Measurements from ENCODE around the gene KCNQ1. TPM values are rescaled to one million over a fixed set of nuclear protein-coding genes. Genes with fewer than 3 reads are reported as not detected.

KCNQ1 gene
- total RNA-seq, 3 donors from 2014 or later (not counting 1 experiment from before 2014, with no cell fraction given): 1.9 to 7.8 (median 3.3) TPM

DNA sequence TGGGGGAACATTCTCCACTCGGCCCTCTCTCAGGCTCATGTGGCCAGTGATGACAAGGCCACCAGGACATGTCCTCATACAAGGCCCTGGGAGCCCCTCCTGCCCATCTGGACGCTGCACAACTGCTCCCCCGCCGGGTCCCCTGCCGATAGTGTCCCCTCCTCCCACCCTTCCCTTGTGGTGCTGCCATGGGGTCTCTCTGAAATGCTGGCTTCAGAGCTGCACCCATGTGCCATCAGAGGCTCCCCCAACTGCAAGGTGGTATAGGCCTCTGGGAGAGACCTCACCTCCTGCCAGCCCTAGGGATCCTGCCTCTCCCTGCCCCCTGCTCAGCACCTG is 142.0 kb downstream of the KCNQ1 start:
- Histone ChIP-seq H3K36me3 (ENCODE audit: control insufficient read depth, insufficient read depth, low read length) (no peaks in the 10 kb centered on the region), H3K27ac (ENCODE audit: low read length) (no peak overlapping the region), H3K9me3 (ENCODE audit: control insufficient read depth, insufficient read depth, low read length) (no peaks in the 10 kb centered on the region), H3K4me1 (ENCODE audit: control insufficient read depth, insufficient read depth, low read length) (no peaks in the 10 kb centered on the region), H3K4me3 (ENCODE audit: low read length) (no peak overlapping the region), H3K27me3 (ENCODE audit: control insufficient read depth, insufficient read depth, low read length) (no peaks in the 10 kb centered on the region)
- 79% methylated on average over 5 of the region's 5 CpGs for WGBS (ENCODE audit: insufficient coverage)
- no peaks in the 10 kb centered on the region for H3K27me3 Mint-ChIP-seq (ENCODE audit: low read depth in 2 of 2)
- no peak overlapping the region for H3K4me3 Mint-ChIP-seq
- TF ChIP-seq, protein P1, sequence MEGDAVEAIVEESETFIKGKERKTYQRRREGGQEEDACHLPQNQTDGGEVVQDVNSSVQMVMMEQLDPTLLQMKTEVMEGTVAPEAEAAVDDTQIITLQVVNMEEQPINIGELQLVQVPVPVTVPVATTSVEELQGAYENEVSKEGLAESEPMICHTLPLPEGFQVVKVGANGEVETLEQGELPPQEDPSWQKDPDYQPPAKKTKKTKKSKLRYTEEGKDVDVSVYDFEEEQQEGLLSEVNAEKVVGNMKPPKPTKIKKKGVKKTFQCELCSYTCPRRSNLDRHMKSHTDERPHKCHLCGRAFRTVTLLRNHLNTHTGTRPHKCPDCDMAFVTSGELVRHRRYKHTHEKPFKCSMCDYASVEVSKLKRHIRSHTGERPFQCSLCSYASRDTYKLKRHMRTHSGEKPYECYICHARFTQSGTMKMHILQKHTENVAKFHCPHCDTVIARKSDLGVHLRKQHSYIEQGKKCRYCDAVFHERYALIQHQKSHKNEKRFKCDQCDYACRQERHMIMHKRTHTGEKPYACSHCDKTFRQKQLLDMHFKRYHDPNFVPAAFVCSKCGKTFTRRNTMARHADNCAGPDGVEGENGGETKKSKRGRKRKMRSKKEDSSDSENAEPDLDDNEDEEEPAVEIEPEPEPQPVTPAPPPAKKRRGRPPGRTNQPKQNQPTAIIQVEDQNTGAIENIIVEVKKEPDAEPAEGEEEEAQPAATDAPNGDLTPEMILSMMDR (IDR thresholded peaks at IDR 0.05): no peak
- intact Hi-C loops (cut with micrococcal nuclease): no loop called here
- H3K36me3 Mint-ChIP-seq: no peaks in the 10 kb centered on the region
- H3K4me1 Mint-ChIP-seq: no peaks in the 10 kb centered on the region
- ATAC-seq (no peak), DNase-seq (no peak)
- H3K9me3 Mint-ChIP-seq: no peaks in the 10 kb centered on the region
- no peak overlapping the region for H3K27ac Mint-ChIP-seq

DNA sequence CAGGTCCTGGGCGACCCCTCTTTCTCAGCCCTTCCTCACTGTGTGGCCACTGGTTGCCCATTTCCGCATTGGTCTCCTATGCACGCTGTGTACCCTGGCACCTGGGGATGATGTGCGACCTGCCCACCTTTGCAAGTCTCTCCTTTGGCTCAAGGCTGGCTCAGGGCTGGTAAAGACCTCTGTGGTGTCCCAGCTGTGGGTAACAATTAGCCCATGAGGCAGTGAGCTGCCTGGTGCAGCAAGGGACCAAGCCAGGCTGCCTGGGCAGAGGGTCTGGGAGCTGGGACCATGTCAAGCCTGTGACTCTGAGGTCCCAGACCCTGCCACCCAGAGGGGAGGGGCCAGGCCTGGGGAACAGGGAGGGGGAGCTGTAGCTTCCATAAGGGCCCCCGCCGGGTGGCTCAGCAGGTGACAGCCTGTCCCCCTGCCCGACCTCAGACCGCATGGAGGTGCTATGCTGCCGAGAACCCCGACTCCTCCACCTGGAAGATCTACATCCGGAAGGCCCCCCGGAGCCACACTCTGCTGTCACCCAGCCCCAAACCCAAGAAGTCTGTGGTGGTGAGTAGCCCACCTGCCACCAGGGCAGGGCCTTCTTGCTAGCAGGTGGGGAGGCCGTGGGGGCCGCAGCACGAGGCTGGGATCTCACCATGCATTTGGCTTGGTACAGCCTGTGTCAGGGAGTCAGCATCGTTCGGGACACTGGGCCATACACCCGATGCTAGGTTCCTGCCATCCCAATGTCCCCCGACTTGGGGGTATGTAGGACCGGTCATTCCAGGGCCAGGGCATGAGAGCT is 142.5 kb downstream of the KCNQ1 start:
- intact Hi-C loops (cut with micrococcal nuclease): no loop called here
- no peaks in the 10 kb centered on the region for H3K27me3 ChIP-seq (ENCODE audit: control insufficient read depth, insufficient read depth, low read length)
- H3K4me3 ChIP-seq (ENCODE audit: low read length): no peak overlapping the region
- H3K27ac ChIP-seq (ENCODE audit: low read length): no peak overlapping the region
- Mint-ChIP-seq H3K27ac (no peak overlapping the region), H3K4me1 (no peaks in the 10 kb centered on the region), H3K4me3 (no peak overlapping the region), H3K36me3 (no peaks in the 10 kb centered on the region), H3K27me3 (ENCODE audit: low read depth in 2 of 2) (no peaks in the 10 kb centered on the region), H3K9me3 (no peaks in the 10 kb centered on the region)
- ATAC-seq: no peak
- TF ChIP-seq, protein P1 (IDR thresholded peaks at IDR 0.05): no peak
- WGBS (ENCODE audit: insufficient coverage): 91% methylated on average over 20 of the region's 20 CpGs
- H3K4me1 ChIP-seq (ENCODE audit: control insufficient read depth, insufficient read depth, low read length): no peaks in the 10 kb centered on the region
- no peaks in the 10 kb centered on the region for H3K36me3 ChIP-seq (ENCODE audit: control insufficient read depth, insufficient read depth, low read length)
- H3K9me3 ChIP-seq (ENCODE audit: control insufficient read depth, insufficient read depth, low read length): no peaks in the 10 kb centered on the region
- peak in 1 of 2 donors; percentile 13 for DNase-seq

DNA sequence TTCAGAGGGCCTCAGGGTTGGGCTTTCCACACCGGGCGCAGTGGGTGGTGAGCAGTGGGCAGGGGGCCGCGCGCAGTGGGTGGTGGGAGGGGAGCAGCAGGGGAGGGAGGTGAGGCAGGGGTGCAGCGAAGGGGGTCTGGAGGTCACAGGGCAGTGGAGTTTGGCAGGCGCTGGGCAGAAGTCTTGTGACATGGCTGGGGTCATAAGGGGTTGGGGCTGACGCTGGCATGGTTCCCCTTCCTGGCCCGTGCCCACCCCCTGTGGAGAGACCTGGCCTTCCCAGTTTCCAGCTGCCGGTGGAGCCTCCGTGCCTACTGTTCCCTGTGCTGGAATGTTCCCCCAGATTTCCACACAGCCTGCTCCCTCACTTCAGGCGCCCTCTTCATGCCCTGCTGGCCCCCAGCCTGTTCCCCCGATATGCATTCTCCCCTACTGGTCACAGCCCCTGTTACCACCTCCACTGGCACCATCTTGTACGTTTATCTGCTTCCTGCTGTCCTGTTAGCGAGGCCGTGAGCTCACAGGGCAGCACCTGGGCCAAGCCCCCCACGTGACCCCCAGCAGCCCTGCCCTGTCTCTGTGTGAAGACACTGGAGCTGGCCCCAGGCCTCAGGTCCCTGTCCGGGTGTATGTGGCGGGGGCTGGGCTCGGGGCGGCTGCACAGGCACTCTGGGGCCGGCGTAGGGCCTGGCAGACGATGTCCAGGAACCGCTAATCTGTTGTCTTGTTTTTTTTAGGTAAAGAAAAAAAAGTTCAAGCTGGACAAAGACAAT is 143.4 kb downstream of the KCNQ1 start:
- Mint-ChIP-seq H3K4me1 (no peaks in the 10 kb centered on the region), H3K36me3 (no peaks in the 10 kb centered on the region), H3K27ac (no peak overlapping the region), H3K9me3 (no peaks in the 10 kb centered on the region), H3K4me3 (no peak overlapping the region), H3K27me3 (ENCODE audit: low read depth in 2 of 2) (no peaks in the 10 kb centered on the region)
- DNase-seq (no peak), ATAC-seq (no peak)
- Histone ChIP-seq H3K27ac (ENCODE audit: low read length) (no peak overlapping the region), H3K27me3 (ENCODE audit: control insufficient read depth, insufficient read depth, low read length) (no peaks in the 10 kb centered on the region), H3K4me1 (ENCODE audit: control insufficient read depth, insufficient read depth, low read length) (no peaks in the 10 kb centered on the region), H3K36me3 (ENCODE audit: control insufficient read depth, insufficient read depth, low read length) (no peaks in the 10 kb centered on the region), H3K4me3 (ENCODE audit: low read length) (no peak overlapping the region), H3K9me3 (ENCODE audit: control insufficient read depth, insufficient read depth, low read length) (no peaks in the 10 kb centered on the region)
- 91% methylated on average over 25 of the region's 25 CpGs for WGBS (ENCODE audit: insufficient coverage)
- TF ChIP-seq, protein P1 (IDR thresholded peaks at IDR 0.05): no peak
- intact Hi-C loops (cut with micrococcal nuclease): no loop called here
